Measurements from ENCODE around the gene MTERF2. TPM values are rescaled to one million over a fixed set of nuclear protein-coding genes. Genes with fewer than 3 reads are reported as not detected.

MTERF2 gene
- total RNA-seq, 1 donor from 2014 or later = 18.3 TPM

DNA sequence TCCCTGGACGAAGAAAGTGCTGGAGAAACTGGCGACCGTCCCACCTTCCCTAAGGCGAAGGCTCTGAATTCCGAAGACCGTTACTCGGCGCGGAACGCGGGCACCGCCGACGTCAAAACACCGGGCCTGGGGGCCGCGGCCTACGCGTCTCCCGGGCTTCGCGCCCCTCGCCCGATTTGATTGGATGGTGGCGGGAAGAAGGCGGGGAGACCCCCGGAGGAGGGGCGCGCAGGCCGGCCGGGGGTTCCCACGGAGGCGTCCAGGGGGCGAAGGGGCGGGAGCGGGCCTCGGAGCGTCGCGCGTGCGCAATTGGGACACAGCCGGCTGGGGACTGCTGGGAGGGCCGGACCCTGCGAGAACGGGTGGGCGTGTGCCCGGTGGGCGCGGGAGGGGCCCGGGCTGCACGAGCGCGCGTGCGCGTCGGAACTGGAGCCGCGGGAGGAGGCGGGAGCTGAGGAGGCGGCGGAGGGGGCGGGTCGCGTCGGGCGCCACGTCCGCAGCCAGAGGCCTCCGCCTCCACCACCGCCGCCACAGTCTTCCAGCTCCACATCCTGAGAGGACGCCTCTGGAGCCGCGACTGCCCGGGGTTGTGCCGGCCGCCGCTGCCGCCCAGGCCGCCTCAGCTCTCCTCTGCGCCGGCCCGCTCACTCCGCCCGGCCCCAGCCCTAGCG is 31.4 kb downstream of the MTERF2 start, which contains the start of gene TMEM263:
TSS of gene TMEM263 (plus strand) at position 531 of the 671 bp plus-strand sequence. CDS start 11,210 bp downstream, outside the sequence.
- DNase-seq (ENCODE audit: low spot score in 2 of 2) = peak; percentile 90 to 92
- no peak for FAIRE-seq

DNA sequence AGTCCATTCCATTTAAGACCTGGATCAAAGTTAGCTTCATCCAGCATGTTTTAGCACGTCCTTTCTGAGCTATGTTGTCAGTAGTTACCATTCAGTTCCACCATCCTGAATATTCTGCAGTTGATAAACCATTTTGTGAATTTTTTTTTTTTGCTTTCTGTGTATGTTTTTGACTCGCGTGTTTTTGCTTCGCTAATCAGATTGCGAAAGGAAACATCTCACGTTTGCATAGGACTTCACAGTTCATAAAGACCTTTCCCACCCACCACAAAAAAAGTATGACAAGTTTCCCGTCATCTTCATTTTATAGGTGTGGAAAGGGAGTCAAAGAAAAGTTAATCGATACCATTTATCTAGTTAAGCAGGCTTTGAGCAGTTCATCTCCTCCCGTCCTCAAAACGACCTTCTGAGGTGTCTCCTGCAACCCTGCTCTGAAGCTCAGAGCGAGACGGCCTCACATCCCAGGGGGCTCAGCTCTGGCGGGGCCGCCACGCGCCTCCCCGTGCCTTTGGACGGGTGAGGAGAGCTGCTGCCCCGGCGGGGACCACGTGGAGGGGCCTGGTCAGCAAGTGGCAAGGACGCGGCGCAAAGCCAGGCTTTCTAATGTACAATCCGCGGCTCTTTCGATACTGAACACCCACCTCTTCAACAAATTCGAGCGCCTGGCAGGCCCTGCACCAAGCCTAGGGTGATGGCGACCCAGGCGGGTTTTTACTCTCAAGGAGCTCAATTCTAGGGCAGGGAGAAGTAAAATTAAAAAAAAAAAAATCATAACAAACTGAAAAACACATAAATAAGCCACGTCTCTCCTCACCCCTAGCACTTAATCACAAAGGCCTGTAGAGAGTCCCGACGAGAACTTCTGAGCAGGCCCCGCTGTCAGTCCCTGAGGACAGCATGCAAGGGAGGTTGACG is 32.2 kb downstream of the MTERF2 start:
- FAIRE-seq = no peak

DNA sequence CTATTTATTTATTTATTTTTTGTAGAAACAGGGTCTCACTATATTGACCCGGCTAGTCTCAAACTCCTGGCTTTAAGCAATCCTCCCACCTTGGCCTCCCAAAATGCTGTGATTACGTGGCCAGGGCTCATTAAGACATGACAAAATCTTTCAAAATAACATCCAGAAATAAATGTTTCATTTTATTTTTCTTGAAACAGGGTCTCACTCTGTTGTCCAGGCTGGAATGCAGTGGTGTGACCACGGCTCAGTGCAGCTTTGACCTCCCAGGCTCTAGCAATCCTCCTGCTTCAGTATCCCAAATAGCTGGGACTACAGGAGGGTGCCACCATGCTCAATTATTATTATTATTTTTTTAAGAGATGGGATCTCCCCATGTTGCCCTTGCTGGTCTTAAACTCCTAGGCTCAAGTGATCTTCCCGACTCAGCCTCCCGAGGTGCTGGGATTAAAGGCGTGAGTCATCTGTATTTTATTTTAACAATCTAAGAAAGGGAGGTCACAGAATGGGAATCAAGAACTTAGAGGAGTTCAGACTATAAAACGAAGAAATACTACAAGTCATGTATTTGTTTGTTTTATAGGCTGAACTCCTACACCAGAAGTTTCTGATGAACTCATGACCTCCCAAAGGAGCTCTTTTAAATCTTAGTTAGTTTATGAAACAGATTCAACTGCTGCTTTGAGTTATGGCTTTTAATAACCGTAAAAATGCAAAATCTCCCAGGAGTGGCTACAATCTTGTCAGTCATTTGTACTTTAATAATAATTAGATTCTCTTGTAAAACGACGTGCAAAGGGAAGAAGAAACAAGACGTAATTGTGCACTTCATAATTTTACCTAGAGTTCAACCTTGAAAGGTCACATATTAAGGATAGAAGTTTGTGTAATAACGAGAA is 33.3 kb downstream of the MTERF2 start:
- FAIRE-seq = no peak
- no peak for DNase-seq (ENCODE audit: low spot score in 2 of 2)

More for the DNA sequence above, 32.2 kb downstream of the MTERF2 start:
- peak in 1 of 2 donors; percentile 26 for DNase-seq (ENCODE audit: low spot score in 2 of 2)

- no peak for DNase-seq (ENCODE audit: low spot score in 2 of 2)
- FAIRE-seq = no peak
Observed at GRCh38 chr12:106950591-106950990, 36.4 kb downstream of the MTERF2 start.

DNA sequence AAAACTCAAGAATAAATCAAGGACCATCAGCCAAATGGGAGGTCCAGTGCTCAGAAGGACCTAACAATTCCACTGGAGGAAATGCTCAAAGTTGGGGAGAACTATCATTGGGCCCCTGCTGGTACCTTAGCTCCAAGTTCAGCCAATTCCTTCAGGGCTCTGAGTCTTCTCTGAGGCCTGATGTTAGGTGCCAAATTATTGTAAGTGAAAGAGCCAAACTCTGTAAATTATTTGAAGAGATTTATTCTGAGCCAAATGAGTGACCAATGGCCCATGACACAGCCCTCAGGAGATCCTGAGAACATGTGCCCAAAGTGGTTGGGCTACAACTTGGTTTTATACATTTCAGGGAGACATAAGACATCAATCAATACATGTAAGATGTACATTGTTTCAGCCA is 39.5 kb downstream of the MTERF2 start:
- no peak for FAIRE-seq

GRCh38 chr12:106945261-106945851 is 41.6 kb downstream of the MTERF2 start:
- peak; percentile 81 for FAIRE-seq
- no peak for DNase-seq (ENCODE audit: low spot score in 2 of 2)

More for the DNA sequence above, 39.5 kb downstream of the MTERF2 start:
- no peak for DNase-seq (ENCODE audit: low spot score in 2 of 2)

DNA sequence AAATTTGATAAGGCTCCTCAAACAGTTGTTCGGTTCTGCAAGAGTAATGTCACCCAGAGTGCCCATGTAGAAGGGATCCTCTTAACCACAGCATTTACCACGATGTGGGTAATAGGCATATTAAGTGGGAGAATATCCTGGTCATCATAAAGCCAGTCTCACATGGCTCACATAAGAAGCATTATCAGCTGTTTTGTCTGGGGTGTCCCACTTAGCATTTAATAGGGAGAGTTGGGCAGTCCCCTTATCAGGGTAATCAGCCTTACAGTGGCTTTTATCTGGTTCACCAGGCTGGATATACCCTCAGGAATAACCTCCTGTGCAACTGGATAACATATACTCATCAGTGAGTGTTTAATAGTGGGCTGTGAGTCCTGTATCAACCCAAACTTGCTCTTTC is 44.2 kb downstream of the MTERF2 start:
- no peak for FAIRE-seq
- no peak for DNase-seq (ENCODE audit: low spot score in 2 of 2)

GRCh38 chr12:106941481-106942156 is 45.3 kb downstream of the MTERF2 start:
- DNase-seq (ENCODE audit: low spot score in 2 of 2) (no peak), FAIRE-seq (no peak)

DNA sequence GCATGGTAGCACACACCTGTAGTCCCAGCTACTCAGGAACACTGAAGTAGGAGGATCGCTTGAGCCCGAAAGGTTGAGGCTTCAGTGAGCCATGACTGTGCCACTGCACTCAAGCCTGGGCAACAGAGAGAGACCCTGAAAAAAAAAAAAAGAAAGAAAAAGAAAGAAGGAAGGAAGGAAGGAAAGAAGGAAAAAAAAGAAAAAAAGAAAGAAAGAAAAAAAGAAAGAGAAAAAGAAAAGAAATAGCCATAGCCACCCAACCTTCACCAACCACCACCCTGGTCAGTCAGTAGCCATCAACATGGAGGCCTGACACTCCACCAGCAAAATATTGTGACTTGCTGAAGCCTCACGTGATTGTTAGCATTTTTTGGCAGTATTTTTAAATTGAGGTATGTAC is 52.7 kb downstream of the MTERF2 start:
- no peak for DNase-seq (ENCODE audit: low spot score in 2 of 2)
- no peak for FAIRE-seq

Other genes starting within 250 kb of the MTERF2 start
- gene RIC8B, start 212.5 kb downstream of the MTERF2 start, total RNA-seq = 29.8 TPM
- 36.3 TPM for gene TMEM263, start 31.2 kb downstream of the MTERF2 start, total RNA-seq
- 41.2 TPM for gene CRY1, start 106.4 kb upstream of the MTERF2 start, total RNA-seq

Data from frontal cortex (tissue), 4 donors.